ENCODE results near the gene KBTBD4. TPM values are rescaled to one million over a fixed set of nuclear protein-coding genes. Genes with fewer than 3 reads are reported as not detected.

The KBTBD4 gene
- total and polyA plus RNA-seq, 2 of the 13 experiments (the other 11 are each of a cell fraction or from before 2014, with no cell fraction given), result 8.5 to 12.8 TPM

DNA sequence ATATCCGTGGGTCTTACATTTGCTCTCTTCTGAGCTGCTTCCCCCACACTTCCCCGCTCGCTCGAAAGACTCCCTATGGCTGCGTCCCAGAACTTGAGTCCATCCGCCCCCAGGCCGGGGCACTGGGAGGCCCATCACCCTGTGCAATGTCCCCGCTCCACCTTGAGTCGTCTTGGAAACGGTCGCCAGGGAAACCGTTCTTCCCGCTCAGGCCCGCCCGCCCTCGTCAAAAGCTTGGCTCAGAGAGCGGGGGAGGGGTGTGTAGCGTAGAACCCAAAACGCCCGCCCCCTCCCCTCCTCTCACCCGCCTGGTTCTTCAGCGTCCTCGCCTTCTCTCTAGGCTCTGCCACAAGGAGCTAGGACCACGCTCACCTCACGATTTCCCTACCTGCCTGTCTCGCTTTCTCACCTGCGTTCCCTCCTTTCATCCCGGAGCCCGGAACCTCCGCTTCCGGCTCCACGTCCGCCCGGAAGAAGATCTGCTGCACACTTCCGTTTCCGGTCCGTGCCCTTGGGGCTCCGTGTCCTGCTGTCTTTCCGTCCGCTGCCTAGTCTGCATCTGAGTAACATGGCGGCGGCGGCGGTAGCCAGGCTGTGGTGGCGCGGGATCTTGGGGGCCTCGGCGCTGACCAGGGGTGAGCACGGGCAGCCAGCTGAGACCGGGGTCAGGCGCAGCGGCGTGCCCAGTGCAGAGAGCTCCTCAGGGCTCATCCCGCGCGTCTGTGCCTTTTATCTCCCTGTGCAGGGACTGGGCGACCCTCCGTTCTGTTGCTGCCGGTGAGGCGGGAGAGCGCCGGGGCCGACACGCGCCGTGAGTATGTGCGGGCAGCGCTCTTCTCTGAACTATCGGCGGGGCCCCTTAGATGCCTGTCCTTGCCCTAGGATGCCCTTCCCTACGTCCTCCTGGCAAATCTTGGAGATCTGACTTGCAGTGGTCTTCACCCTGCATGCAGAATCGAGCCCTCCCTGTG is at the start of gene KBTBD4, which contains the start of gene NDUFS3 (continued):
- TF ChIP-seq ZZZ3 (CRISPR knock-in tag; IDR thresholded peaks at IDR 0.05; ENCODE audit: borderline replicate concordance) (peak; percentile 93; the same call in 1 of the 2 replicates), RFX1 (IDR thresholded peaks at IDR 0.05) (peak; percentile 86), ZNF256 (CRISPR knock-in tag; conservative IDR thresholded peaks at IDR 0.05) (0 out of 2 replicates have a peak, but pooled peaks have one; percentile 75), FOXM1 (CRISPR knock-in tag; IDR thresholded peaks at IDR 0.05) (peak; percentile 33; the same call in 1 of the 2 replicates), ZNF282 (IDR thresholded peaks at IDR 0.05; ENCODE audit: partially characterized antibody) (no peak), MAFF (IDR thresholded peaks at IDR 0.05; ENCODE audit: low read depth, low read length) (no peak), ZSCAN31 (CRISPR knock-in tag; IDR thresholded peaks at IDR 0.05; ENCODE audit: low read depth) (peak; percentile 97), POLR2G (IDR thresholded peaks at IDR 0.05; ENCODE audit: low read depth, low read length) (peak; percentile 86), GLI4 (CRISPR knock-in tag; IDR thresholded peaks at IDR 0.05; ENCODE audit: borderline replicate concordance) (peak; percentile 65; the same call in 1 of the 2 replicates), STAT5B (CRISPR knock-in tag; IDR thresholded peaks at IDR 0.05) (peak; percentile 95), CHD2 (IDR thresholded peaks at IDR 0.05; ENCODE audit: low read depth, low read length) (peak; percentile 52; the same call in 1 of the 2 replicates), FOXA1 (IDR thresholded peaks at IDR 0.05) (no peak), FOXA1 (CRISPR knock-in tag; IDR thresholded peaks at IDR 0.05) (peak; percentile 57; the same call in 1 of the 2 replicates), KLF11 (CRISPR knock-in tag; IDR thresholded peaks at IDR 0.05) (peak; percentile 92), ZNF7 (CRISPR knock-in tag; IDR thresholded peaks at IDR 0.05) (peak; percentile 46; the same call in 1 of the 2 replicates), IRX3 (CRISPR knock-in tag; IDR thresholded peaks at IDR 0.05; ENCODE audit: borderline replicate concordance, low read depth) (peak; percentile 91), AHR (CRISPR knock-in tag; IDR thresholded peaks at IDR 0.05) (peak; percentile 85; the same call in 1 of the 2 replicates), KLF15 (CRISPR knock-in tag; IDR thresholded peaks at IDR 0.05; ENCODE audit: borderline replicate concordance) (no peak), U2AF1 (optimal IDR thresholded peaks at IDR 0.05; ENCODE audit: low read depth, low read length) (peak; percentile 99), NONO (IDR thresholded peaks at IDR 0.05) (no peak), NONO (CRISPR knock-in tag; conservative IDR thresholded peaks at IDR 0.05) (peak; percentile 98)
- TF ChIP-seq, protein P1, sequence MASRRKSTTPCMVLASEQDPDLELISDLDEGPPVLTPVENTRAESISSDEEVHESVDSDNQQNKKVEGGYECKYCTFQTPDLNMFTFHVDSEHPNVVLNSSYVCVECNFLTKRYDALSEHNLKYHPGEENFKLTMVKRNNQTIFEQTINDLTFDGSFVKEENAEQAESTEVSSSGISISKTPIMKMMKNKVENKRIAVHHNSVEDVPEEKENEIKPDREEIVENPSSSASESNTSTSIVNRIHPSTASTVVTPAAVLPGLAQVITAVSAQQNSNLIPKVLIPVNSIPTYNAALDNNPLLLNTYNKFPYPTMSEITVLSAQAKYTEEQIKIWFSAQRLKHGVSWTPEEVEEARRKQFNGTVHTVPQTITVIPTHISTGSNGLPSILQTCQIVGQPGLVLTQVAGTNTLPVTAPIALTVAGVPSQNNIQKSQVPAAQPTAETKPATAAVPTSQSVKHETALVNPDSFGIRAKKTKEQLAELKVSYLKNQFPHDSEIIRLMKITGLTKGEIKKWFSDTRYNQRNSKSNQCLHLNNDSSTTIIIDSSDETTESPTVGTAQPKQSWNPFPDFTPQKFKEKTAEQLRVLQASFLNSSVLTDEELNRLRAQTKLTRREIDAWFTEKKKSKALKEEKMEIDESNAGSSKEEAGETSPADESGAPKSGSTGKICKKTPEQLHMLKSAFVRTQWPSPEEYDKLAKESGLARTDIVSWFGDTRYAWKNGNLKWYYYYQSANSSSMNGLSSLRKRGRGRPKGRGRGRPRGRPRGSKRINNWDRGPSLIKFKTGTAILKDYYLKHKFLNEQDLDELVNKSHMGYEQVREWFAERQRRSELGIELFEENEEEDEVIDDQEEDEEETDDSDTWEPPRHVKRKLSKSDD (CRISPR knock-in tag; IDR thresholded peaks at IDR 0.05; ENCODE audit: low read depth), result peak; percentile 44; the same call in 1 of the 2 replicates
- TF ChIP-seq, protein P2, sequence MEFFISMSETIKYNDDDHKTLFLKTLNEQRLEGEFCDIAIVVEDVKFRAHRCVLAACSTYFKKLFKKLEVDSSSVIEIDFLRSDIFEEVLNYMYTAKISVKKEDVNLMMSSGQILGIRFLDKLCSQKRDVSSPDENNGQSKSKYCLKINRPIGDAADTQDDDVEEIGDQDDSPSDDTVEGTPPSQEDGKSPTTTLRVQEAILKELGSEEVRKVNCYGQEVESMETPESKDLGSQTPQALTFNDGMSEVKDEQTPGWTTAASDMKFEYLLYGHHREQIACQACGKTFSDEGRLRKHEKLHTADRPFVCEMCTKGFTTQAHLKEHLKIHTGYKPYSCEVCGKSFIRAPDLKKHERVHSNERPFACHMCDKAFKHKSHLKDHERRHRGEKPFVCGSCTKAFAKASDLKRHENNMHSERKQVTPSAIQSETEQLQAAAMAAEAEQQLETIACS (CRISPR knock-in tag; IDR thresholded peaks at IDR 0.05), result no peak
- TF ChIP-seq, protein P3, sequence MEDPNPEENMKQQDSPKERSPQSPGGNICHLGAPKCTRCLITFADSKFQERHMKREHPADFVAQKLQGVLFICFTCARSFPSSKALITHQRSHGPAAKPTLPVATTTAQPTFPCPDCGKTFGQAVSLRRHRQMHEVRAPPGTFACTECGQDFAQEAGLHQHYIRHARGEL (CRISPR knock-in tag; IDR thresholded peaks at IDR 0.05), result peak; percentile 61; the same call in 1 of the 2 replicates
- TF ChIP-seq, protein P4, sequence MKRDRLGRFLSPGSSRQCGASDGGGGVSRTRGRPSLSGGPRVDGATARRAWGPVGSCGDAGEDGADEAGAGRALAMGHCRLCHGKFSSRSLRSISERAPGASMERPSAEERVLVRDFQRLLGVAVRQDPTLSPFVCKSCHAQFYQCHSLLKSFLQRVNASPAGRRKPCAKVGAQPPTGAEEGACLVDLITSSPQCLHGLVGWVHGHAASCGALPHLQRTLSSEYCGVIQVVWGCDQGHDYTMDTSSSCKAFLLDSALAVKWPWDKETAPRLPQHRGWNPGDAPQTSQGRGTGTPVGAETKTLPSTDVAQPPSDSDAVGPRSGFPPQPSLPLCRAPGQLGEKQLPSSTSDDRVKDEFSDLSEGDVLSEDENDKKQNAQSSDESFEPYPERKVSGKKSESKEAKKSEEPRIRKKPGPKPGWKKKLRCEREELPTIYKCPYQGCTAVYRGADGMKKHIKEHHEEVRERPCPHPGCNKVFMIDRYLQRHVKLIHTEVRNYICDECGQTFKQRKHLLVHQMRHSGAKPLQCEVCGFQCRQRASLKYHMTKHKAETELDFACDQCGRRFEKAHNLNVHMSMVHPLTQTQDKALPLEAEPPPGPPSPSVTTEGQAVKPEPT (CRISPR knock-in tag; IDR thresholded peaks at IDR 0.05; ENCODE audit: low read depth), result peak; percentile 63; the same call in 1 of the 2 replicates
